Erythroblast (primary cell): ENCODE data around the gene RAI2.

ENCODE experiments used
- GATA1 ChIP-seq: IDR thresholded peaks from 2 replicates; pipeline ENCODE4 v1.6.1; 2011; ENCODE audit warnings: low read depth, mild to moderate bottlenecking, control low read depth, low read length, moderate library complexity
- POLR2A ChIP-seq: IDR thresholded peaks from 2 replicates; pipeline ENCODE4 v1.6.1; 2011; ENCODE audit warnings: mild to moderate bottlenecking, low read length

- no peak for TF ChIP-seq POLR2A
- no peak for TF ChIP-seq GATA1
Measured at GRCh38 chrX:17814059-17814458, 47.0 kb downstream of the RAI2 start.
